NT2/D1 (cell line): Measurements from ENCODE around the gene FUCA1.
"Not testable (repeated sequence)": the region's sequence is repeated elsewhere in the genome, so short reads cannot be mapped to it uniquely, and the experiment has no call there.

ENCODE experiments used
- DNase-seq: peaks from one replicate; pipeline ENCODE4 v3.0.0-alpha.2; 2011; ENCODE audit warnings: low read depth, low spot score
- H3K27me3 ChIP-seq: 2 replicates; pipeline ENCODE4 v1.6.0; 2011; ENCODE audit warnings: mild to moderate bottlenecking; ENCODE audit not compliant: insufficient read length, insufficient read depth
- H3K36me3 ChIP-seq: 2 replicates; pipeline ENCODE4 v1.6.1; 2011; ENCODE audit warnings: mild to moderate bottlenecking, low read length, mixed read lengths; ENCODE audit not compliant: insufficient read depth, insufficient read length
- H3K4me1 ChIP-seq: 2 replicates; pipeline ENCODE4 v1.5.1; 2011; ENCODE audit not compliant: insufficient read depth, insufficient read length
- H3K4me3 ChIP-seq: 2 replicates; pipeline ENCODE4 v1.5.1; 2011; ENCODE audit warnings: low read depth; ENCODE audit not compliant: insufficient read length
- H3K9ac ChIP-seq: 2 replicates; pipeline ENCODE4 v1.6.0; 2011; ENCODE audit warnings: low read depth; ENCODE audit not compliant: insufficient read length
- H3K9me3 ChIP-seq: 2 replicates; pipeline ENCODE4 v1.5.1; 2011; ENCODE audit warnings: mild to moderate bottlenecking, low read length; ENCODE audit not compliant: insufficient read depth
- SUZ12 ChIP-seq: IDR thresholded peaks from 2 replicates; pipeline ENCODE4 v1.6.1; 2011; ENCODE audit not compliant: insufficient read length, insufficient read depth; ENCODE audit errors: extremely low read depth
- YY1 ChIP-seq: IDR thresholded peaks from 2 replicates; pipeline ENCODE4 v1.6.1; 2011; ENCODE audit not compliant: insufficient read length, insufficient read depth
- ZNF274 ChIP-seq: IDR thresholded peaks from 2 replicates; pipeline ENCODE4 v1.6.1; 2011; ENCODE audit warnings: mild to moderate bottlenecking, low read depth, low read length

The FUCA1 gene

GRCh38 chr1:23862640-23863039 lies 5.5 kb downstream of the FUCA1 start:
- H3K36me3 ChIP-seq = no peaks in the 10 kb centered on the region
- no peak for DNase-seq
- no peak for TF ChIP-seq YY1

GRCh38 chr1:23854568-23854967 lies 13.5 kb downstream of the FUCA1 start:
- H3K4me1 ChIP-seq = no peaks in the 10 kb centered on the region
- H3K27me3 ChIP-seq = no peaks in the 10 kb centered on the region
- no peak overlapping the region for H3K9ac ChIP-seq
- H3K9me3 ChIP-seq = peaks cover 13% of the 10 kb centered on the region; the same call in 1 of the 2 replicates
- no peak overlapping the region for H3K4me3 ChIP-seq
- H3K36me3 ChIP-seq = no peaks in the 10 kb centered on the region
- DNase-seq = no peak
- TF ChIP-seq SUZ12 (no peak), ZNF274 (no peak), YY1 (no peak)

More at GRCh38 chr1:23862640-23863039, 5.5 kb downstream of the FUCA1 start:
- peaks cover 22% of the 10 kb centered on the region for H3K27me3 ChIP-seq
- no peaks in the 10 kb centered on the region for H3K4me1 ChIP-seq
- no peak overlapping the region for H3K4me3 ChIP-seq
- no peak overlapping the region for H3K9ac ChIP-seq
- H3K9me3 ChIP-seq = no peaks in the 10 kb centered on the region

GRCh38 chr1:23853124-23853523 lies 15.0 kb downstream of the FUCA1 start:
- H3K4me3 ChIP-seq, H3K4me1 ChIP-seq, DNase-seq, H3K9ac ChIP-seq, H3K36me3 ChIP-seq, H3K27me3 ChIP-seq: not testable (repeated sequence)
- H3K9me3 ChIP-seq = peaks cover 13% of the 10 kb centered on the region; the same call in 1 of the 2 replicates

- H3K9me3 ChIP-seq = peaks cover 23% of the 10 kb centered on the region; the same call in 1 of the 2 replicates
- H3K27me3 ChIP-seq, DNase-seq, H3K4me3 ChIP-seq, H3K9ac ChIP-seq, H3K4me1 ChIP-seq, H3K36me3 ChIP-seq: not testable (repeated sequence)
Observed at GRCh38 chr1:23851406-23851805, 16.7 kb downstream of the FUCA1 start.

- Histone ChIP-seq H3K36me3 (no peaks in the 10 kb centered on the region), H3K9me3 (peaks cover 20% of the 10 kb centered on the region; the same call in 1 of the 2 replicates), H3K9ac (no peak overlapping the region), H3K27me3 (no peaks in the 10 kb centered on the region), H3K4me3 (no peak overlapping the region), H3K4me1 (no peaks in the 10 kb centered on the region)
- no peak for DNase-seq
- TF ChIP-seq SUZ12 = no peak
- no peak for TF ChIP-seq ZNF274
- TF ChIP-seq YY1 = no peak
Observed at GRCh38 chr1:23848673-23849616, 19.1 kb downstream of the FUCA1 start.

GRCh38 chr1:23847482-23848095 lies 20.5 kb downstream of the FUCA1 start:
- H3K9me3 ChIP-seq = peaks cover 20% of the 10 kb centered on the region; the same call in 1 of the 2 replicates
- H3K9ac ChIP-seq, H3K4me1 ChIP-seq, H3K4me3 ChIP-seq, DNase-seq, H3K36me3 ChIP-seq, H3K27me3 ChIP-seq: not testable (repeated sequence)

- Histone ChIP-seq H3K27me3 (no peaks in the 10 kb centered on the region), H3K4me1 (no peaks in the 10 kb centered on the region), H3K9me3 (peaks cover 10% of the 10 kb centered on the region; the same call in 1 of the 2 replicates), H3K36me3 (no peaks in the 10 kb centered on the region), H3K9ac (no peak overlapping the region), H3K4me3 (no peak overlapping the region)
- TF ChIP-seq SUZ12 (no peak), ZNF274 (no peak), YY1 (no peak)
- no peak for DNase-seq
Observed at GRCh38 chr1:23845163-23845562, 22.9 kb downstream of the FUCA1 start.
